Suprapubic skin (tissue), 3 donors: ENCODE results near the gene ELMOD1.

Source experiments
- CTCF ChIP-seq, 2 donors: fragments of 200-600 bp in 1 of 2; fragments of 450-650 bp in 1 of 2; sonication (generic) in 1 of 2; IDR thresholded peaks; one replicate each; pipeline ENCODE4 v1.5.1; 2016 to 2019; ENCODE audit warnings: antibody characterized with exemption in 2 of 2, mild to moderate bottlenecking in 1 of 2, moderate library complexity in 1 of 2
- POLR2A ChIP-seq, 2 donors: fragments of 450-650 bp; IDR thresholded peaks; one replicate each; pipeline ENCODE4 v1.6.1; 2017; ENCODE audit warnings: antibody characterized with exemption in 2 of 2, mild to moderate bottlenecking in 2 of 2, moderate library complexity in 2 of 2

GRCh38 chr11:107697291-107697690 is 106.3 kb downstream of the ELMOD1 start:
- no peak for TF ChIP-seq CTCF (IDR thresholded peaks at IDR 0.05)
- TF ChIP-seq POLR2A (IDR thresholded peaks at IDR 0.05) = no peak
